Renal cortex interstitium (tissue), 15 donors: ENCODE results near the gene ZNF317. TPM values are rescaled to one million over a fixed set of nuclear protein-coding genes. Genes with fewer than 3 reads are reported as not detected.
A peak's percentile ranks its signal among the peaks of the same experiment; 100 is the strongest.

ENCODE experiments used
- DNase-seq, 11 donors: peaks; one replicate each; pipeline ENCODE4 v3.0.0-alpha.2; 2013; ENCODE audit warnings: low read depth in 9 of 11, low spot score in 4 of 11; ENCODE audit errors: extremely low read depth in 1 of 11
- long read RNA-seq, 16 experiments: transcript quantifications; one replicate each; lab custom pipeline, GENCODE V29; 2026
- polyA plus RNA-seq, 3 donors: library from polyadenylated mRNA; unstranded; fragments of 120-200 nt; gene quantifications; one replicate each; pipeline ENCODE4 v1.2.1, GENCODE V29; 2013; ENCODE audit not compliant: insufficient read length in 3 of 3

Gene ZNF317
- polyA plus RNA-seq: 10 to 100 TPM; 36.1 to 37.7 (median 36.9) TPM
- long read RNA-seq, donor 1, full-length matches to known transcripts: 6 of 12 reads
- long read RNA-seq, donor 1, partial matches to known transcripts: 6 of 12 reads
- long read RNA-seq, donor 1, other reads (novel, unspliced or antisense): 0 of 12 reads
- long read RNA-seq, donor 2, full-length matches to known transcripts: 2 of 2 reads
- long read RNA-seq, donor 2, partial matches to known transcripts: 0 of 2 reads
- long read RNA-seq, donor 2, other reads (novel, unspliced or antisense): 0 of 2 reads
- long read RNA-seq, donor 3, full-length matches to known transcripts: 3 of 3 reads
- long read RNA-seq, donor 3, partial matches to known transcripts: 0 of 3 reads
- long read RNA-seq, donor 3, other reads (novel, unspliced or antisense): 0 of 3 reads
- long read RNA-seq, donor 4, full-length matches to known transcripts: 2 of 2 reads
- long read RNA-seq, donor 4, partial matches to known transcripts: 0 of 2 reads
- long read RNA-seq, donor 4, other reads (novel, unspliced or antisense): 0 of 2 reads
- long read RNA-seq, donor 5: 0 reads
- long read RNA-seq, donor 6, full-length matches to known transcripts: 2 of 2 reads
- long read RNA-seq, donor 6, partial matches to known transcripts: 0 of 2 reads
- long read RNA-seq, donor 6, other reads (novel, unspliced or antisense): 0 of 2 reads
- long read RNA-seq, donor 7, full-length matches to known transcripts: 3 of 3 reads
- long read RNA-seq, donor 7, partial matches to known transcripts: 0 of 3 reads
- long read RNA-seq, donor 7, other reads (novel, unspliced or antisense): 0 of 3 reads
- long read RNA-seq, donor 8: 0 reads
- long read RNA-seq, donor 9, full-length matches to known transcripts: 5 of 5 reads
- long read RNA-seq, donor 9, partial matches to known transcripts: 0 of 5 reads
- long read RNA-seq, donor 9, other reads (novel, unspliced or antisense): 0 of 5 reads
- long read RNA-seq, donor 10, full-length matches to known transcripts: 3 of 3 reads
- long read RNA-seq, donor 10, partial matches to known transcripts: 0 of 3 reads
- long read RNA-seq, donor 10, other reads (novel, unspliced or antisense): 0 of 3 reads
- long read RNA-seq, donor 11, full-length matches to known transcripts: 3 of 3 reads
- long read RNA-seq, donor 11, partial matches to known transcripts: 0 of 3 reads
- long read RNA-seq, donor 11, other reads (novel, unspliced or antisense): 0 of 3 reads
- long read RNA-seq, donor 12, full-length matches to known transcripts: 1 of 1 reads
- long read RNA-seq, donor 12, partial matches to known transcripts: 0 of 1 reads
- long read RNA-seq, donor 12, other reads (novel, unspliced or antisense): 0 of 1 reads
- long read RNA-seq, donor 13: 0 reads
- long read RNA-seq, donor 14, full-length matches to known transcripts: 3 of 3 reads
- long read RNA-seq, donor 14, partial matches to known transcripts: 0 of 3 reads
- long read RNA-seq, donor 14, other reads (novel, unspliced or antisense): 0 of 3 reads
- long read RNA-seq, donor 15, full-length matches to known transcripts: 2 of 2 reads
- long read RNA-seq, donor 15, partial matches to known transcripts: 0 of 2 reads
- long read RNA-seq, donor 15, other reads (novel, unspliced or antisense): 0 of 2 reads
- long read RNA-seq, donor 16, full-length matches to known transcripts: 6 of 6 reads
- long read RNA-seq, donor 16, partial matches to known transcripts: 0 of 6 reads
- long read RNA-seq, donor 16, other reads (novel, unspliced or antisense): 0 of 6 reads

GRCh38 chr19:9140159-9140874 lies at the start of gene ZNF317:
TSS of gene ZNF317 (plus strand) at chr19:9140397. CDS start at chr19:9156017, 15,620 bp downstream.
- peak; percentile 85 to 97 (median 92) for DNase-seq

- DNase-seq: no peak
Measured at GRCh38 chr19:9107375-9107774, 32.8 kb upstream of the ZNF317 start, which contains the start of gene OR7G2. TSS of gene OR7G2 (minus strand) at chr19:9107475. CDS start at chr19:9103243, 4,232 bp downstream.

- no peak for DNase-seq
Measured at GRCh38 chr19:9109959-9110358, 30.2 kb upstream of the ZNF317 start.

DNA sequence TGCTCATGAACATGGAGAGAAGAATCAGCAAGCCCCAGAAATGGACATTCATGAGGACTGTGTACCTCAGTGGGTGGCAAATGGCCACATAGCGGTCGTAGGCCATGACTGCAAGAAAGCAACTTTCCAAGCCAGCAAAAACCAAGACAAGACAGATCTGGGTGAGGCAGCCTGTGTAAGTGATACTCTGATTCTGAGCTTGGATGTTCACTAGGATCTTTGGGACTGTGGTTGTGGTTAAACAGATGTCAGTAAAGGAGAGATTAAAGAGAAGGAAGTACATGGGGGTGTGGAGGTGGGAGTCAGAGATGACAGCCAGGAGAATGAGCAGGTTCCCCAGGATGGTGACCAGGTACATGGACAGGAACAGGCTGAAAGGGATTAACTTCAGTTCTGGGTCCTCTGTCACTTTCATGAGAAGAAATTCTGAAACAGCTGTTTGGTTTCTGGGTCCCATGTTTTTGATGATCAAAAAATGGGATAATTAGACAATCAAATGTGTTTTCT lies 24.8 kb upstream of the ZNF317 start, which contains the start of gene OR7G1:
Gene OR7G1, minus strand, starts transcription at position 457 of the 507 bp plus-strand sequence. Its CDS starts 0 bp downstream, at position 457.
- DNase-seq: no peak

DNA sequence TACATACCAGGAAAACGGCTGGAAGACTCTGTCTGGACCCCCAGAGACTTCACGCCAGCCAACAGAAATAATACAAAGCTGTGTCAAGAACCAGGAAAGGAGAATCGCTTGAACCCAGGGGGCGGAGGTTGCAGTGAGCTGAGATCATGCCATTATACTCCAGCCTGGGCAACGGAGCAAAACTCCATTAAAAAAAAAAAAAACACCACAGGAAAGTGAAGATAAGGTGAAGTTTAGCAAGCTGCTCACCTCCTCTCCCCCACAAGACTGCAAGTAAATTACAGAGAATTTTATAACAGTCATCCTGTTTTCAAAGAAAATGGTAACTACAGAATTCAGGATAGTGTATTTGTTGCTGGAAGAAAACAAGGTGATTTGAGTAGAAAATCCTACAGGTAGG lies 23.6 kb upstream of the ZNF317 start:
- DNase-seq: no peak

DNA sequence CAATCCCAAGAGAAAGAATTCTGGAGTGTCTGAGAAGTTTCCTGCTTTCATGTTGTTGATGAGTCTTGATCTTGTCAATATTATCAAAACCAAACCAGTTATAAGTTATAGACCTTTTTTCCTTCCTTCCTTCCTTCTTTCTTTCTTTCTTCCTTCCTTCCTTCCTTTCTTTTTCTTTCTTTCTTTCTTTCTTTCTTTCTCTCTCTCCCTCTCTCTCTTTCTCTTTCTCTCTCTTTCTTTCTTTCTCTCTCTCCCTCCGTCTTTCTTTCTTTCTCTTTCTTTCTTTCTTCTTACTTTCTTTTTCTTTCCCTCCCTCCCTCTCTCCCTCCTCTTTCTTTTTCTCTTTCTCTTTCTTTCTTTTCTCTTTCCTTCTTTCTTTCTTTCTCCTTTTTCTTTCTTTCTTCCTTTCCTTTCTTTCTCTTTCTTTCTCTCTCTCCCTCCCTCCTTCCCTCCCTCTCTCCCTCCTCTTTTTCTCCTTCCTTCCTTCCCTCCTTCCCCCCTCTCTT lies 13.2 kb upstream of the ZNF317 start, which contains the start of gene OR7G3:
Gene OR7G3, minus strand, starts transcription at position 51 of the 506 bp plus-strand sequence. Its CDS starts 0 bp downstream, at position 51.
- DNase-seq: no peak

DNA sequence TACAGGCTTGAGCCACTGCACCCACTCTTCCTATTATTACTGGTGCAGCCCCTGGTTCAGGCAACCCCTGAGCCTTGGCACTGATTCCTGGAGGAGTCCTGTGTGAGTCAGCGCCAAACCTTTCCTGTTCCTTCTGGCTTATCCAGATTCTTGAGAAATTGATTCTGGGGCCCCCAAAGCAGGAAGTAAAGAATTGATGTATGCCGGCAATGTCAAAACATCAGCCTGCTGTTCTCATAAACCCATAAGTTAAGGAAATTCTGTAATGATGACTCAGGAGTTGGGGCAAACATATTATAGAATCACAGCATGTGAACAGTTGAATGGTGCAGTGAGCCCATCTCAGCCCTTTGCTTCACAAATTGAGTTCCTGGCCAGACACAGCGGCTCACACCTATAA lies 12.0 kb upstream of the ZNF317 start:
- no peak for DNase-seq

DNA sequence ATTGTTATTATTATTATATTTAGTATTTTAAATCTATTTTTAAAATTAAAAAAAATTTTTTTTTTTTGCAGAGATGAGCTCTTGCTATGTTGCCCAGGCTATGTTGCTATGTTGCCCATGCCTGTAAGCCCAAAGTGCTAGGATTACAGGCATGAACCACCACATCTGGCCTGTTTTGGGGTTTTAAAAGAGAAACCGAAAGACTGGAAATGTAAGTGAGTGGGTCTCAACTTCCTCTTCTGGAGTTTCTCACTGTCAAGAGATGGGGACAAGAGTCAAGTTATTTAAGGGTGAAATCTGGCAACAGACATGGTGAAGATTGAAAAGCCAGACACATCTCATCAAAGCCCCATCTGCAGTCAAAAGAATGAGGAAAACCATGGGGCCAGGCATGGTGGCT lies 9.2 kb upstream of the ZNF317 start:
- no peak for DNase-seq

GRCh38 chr19:9132422-9132821 lies 7.8 kb upstream of the ZNF317 start:
- DNase-seq: no peak

GRCh38 chr19:9139609-9140158 lies 513 bp upstream of the ZNF317 start:
- DNase-seq: peak in 3 of 11 donors; percentile 2 to 9 (median 7)

DNA sequence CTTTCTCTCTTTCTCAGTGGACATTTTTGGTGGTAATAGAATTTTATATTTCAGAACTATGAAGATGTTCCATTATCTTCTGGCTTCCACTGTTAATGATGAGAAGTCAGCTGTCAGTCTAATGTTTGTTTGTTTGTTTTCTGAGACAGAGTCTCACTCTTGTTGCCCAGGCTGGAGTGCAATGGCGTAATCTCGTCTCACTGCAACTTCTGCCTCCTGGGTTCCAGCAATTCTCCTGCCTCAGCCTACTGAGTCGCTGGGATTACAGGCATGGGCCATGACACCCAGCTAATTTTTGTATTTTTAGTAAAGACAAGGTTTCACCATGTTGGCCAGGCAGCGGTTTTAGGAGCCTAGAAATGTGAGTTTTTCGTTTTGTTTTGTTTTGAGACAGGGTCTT lies 4.7 kb downstream of the ZNF317 start:
- DNase-seq: no peak

DNA sequence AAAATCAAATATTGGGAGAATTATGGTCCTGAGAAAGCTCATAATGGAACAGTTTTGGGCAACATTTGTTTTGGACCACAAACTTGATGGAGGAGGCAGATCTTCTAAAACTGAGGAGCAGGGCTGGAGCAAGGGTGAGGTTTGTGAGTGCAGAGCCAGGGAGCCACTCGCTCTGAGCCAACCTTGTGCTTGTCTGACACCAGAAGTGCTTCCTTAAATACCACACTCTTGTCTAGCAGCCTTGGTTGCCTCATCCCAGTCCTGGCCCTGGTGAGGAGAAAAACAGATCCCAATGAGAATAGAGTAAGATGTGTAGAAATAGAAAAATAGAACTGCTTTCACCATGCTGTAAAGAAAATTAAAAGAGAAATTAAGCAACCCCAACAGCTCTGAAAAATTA lies 6.7 kb downstream of the ZNF317 start:
- no peak for DNase-seq

- no peak for DNase-seq
Measured at GRCh38 chr19:9148697-9149096, 8.5 kb downstream of the ZNF317 start.

- no peak for DNase-seq
Measured at GRCh38 chr19:9149997-9150396, 9.8 kb downstream of the ZNF317 start.

DNA sequence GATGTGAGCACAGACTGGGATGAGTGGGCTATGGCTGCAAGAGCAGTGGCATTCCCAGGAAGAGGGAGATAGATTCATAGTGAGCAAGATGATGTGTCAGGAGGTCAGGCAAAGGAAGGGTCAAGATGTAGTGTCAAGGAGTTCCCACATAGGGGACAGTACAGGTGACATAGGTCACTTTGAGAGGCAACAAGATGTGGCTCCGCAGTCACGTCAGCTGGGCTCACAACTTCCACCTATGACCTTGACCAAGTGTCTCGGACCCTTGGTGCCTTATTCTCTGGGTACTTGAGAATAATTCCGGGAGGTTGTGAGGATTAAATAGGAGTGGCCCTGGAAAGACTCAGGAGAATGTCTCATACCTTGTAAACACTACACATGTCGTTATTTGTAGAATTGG lies 10.5 kb downstream of the ZNF317 start:
- DNase-seq: no peak

DNA sequence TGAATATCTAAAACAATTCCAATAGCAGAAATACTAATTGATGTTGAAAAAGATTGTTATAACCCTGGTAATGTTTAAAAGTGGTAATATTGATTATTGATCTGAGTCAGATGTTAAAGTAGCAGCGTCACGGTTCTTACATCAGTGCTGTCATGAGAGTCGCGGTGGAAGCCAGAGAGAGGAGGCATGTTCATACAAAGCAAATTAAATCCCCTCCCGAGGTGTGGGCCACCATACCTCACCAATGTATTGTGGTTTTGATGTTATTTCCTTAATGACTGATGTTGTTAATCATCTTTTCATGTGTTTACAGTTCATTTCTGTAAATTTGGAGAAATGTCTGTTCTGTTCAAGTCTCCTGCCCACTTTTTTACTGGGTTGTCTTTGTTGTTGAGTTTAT lies 11.2 kb downstream of the ZNF317 start:
- no peak for DNase-seq

DNA sequence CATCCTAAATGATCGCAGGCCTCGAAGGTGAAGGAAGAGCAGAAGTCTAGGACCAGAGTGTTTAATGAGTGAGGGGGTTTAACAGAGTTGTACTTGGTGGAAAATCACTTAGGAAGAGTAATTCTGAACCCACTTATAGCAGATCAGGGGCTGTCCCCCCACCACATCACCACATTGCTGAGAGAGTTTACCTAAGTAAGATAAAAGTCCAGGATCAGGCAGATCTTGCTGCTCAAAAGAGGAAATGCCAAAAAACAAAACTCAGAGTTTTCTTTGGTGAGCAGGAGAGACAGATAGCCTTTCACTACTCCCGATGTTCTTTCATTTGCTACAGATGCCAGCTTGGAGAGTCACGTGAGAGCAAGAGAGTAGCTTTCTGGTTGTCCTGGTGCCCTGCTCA lies 15.4 kb downstream of the ZNF317 start:
- no peak for DNase-seq
